GM21381 (cell line): ENCODE measurements around the gene ELP5.
A peak's percentile ranks its signal among the peaks of the same experiment; 100 is the strongest.

Experiments used
- ATAC-seq: cut with Tn5 transposase; IDR thresholded peaks from one replicate; pipeline ENCODE4 v1.9.1; 2021; ENCODE audit warnings: mild to moderate bottlenecking, moderate library complexity; ENCODE audit not compliant: unreplicated experiment

Gene ELP5

GRCh38 chr17:7282752-7283321 lies 30.8 kb downstream of the ELP5 start:
- no peak for ATAC-seq

GRCh38 chr17:7283471-7284216 lies 31.6 kb downstream of the ELP5 start:
- no peak for ATAC-seq

DNA sequence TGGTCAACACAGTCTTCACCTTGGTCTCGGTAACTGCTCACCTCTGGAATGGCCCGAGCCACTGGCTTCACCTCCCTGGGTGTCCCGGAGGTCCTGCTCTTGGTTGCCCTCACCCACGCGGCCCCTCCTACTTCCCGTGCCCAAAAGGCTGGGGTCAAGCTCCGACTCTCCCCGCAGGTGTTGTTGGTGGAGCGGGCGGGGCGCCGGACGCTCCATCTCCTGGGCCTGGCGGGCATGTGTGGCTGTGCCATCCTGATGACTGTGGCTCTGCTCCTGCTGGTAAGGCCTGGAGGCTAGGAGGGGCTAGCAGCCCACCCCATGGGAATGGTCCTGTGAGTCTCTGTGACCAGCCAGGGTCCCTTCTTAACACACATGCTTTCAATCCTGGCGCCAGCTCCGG lies 32.9 kb downstream of the ELP5 start:
- ATAC-seq = no peak

DNA sequence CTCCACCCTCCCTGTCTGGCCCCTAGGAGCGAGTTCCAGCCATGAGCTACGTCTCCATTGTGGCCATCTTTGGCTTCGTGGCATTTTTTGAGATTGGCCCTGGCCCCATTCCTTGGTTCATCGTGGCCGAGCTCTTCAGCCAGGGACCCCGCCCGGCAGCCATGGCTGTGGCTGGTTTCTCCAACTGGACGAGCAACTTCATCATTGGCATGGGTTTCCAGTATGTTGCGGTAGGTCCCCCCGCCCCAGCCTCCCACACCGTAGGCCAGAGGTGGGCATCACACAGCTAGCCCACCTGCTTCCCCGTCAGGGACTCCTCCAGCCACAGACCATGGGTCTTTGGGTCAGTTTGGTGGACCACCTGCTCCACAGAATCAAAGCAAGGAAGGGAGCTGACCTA lies 33.7 kb downstream of the ELP5 start:
- no peak for ATAC-seq

DNA sequence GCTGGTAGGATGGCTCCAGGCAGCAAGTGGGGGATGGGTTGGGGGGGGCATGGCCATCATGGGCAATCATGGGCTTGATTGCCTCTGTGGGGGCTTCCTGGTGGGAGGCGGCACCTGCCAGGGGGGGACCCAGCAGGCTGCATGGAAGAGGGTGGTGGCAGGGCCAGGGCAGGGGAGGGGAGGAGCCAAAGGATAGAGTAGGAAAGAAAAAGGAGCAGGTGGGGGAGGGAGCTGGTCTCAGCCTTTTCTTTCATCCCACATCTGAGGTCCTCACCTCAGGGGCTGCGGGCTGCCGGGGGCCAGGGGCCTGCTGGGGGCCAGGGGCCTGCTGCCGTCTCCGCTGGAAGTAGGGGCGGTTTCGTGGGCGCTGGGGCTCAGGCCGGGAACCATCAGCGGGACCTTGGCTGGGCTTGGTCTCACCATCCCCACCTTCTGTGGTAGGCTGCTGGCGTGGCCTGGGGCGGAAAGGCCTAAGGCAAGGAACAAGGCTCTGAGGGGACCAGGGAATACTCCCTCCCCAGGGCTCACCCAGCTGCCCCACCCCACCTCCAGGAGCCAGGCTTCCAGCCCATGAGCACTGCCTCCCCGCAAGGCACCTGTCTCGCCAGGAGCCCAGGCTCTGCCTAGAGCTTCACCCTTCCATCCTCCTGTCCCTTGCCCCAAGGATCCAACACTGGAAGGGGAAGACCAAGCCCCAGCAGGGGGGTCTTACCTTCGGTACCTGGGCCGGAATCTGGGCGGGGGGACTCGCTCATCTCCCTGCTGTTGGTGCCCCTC lies 37.4 kb downstream of the ELP5 start:
- ATAC-seq = no peak

DNA sequence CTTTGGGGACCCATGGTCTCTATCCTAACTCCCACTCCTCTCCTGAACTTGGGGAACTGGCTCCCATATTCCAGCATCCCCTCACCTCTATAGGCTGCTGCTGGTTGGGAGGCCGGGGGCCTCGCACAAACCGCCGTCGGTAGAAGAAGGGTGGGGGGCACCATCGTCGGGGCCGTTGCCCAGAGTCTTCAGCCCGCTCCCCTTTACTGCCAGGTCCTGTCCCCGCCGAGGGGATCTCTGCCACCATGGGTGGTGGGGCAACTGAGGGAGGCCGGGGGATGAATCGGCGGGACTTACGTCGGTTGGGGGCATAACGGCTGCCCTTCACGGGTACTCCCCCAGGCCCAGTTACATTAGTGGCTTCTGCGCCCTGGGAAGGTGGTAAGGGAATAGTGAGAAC lies 38.2 kb downstream of the ELP5 start:
- no peak for ATAC-seq

GRCh38 chr17:7290685-7291084 lies 38.7 kb downstream of the ELP5 start:
- no peak for ATAC-seq

DNA sequence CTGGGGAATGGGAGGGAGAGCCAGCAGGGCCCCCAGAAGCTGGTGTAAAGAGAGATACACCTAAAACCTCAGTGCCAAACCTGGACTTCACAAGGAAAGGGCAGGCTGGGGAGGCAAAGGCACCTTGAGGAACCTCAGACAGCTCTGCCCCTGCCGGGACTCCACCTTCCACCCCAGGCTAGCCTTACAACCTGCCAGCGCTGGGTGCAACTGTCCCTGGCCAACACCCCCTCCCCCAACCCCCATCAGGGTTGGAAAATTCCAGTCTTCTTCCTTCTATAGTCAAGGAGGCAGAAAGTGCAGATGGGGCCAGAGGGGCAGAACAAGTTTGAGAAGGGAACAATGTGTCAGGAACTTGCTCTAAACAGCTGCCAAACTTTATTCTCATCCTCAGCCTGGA lies 40.2 kb downstream of the ELP5 start:
- no peak for ATAC-seq

GRCh38 chr17:7292729-7293128 lies 40.7 kb downstream of the ELP5 start:
- no peak for ATAC-seq

DNA sequence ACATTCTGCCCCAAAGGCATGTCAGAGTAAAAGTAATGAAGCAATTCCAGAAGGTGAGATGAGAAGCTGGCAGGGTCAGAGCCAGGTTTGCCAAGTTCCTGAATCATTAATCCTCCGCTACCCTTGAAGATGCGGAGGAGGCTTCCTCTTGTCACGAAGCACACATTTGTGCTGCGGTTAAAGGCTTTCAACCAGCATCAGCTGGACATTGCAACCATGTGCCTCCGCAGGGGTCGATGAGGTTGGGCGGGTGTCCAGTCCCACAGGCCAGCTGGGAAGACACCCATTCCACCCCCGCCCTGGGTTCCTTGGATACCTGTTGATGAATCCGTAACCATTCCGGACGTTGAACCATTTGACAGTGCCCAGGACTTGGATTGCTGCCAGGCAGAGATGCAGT lies 41.1 kb downstream of the ELP5 start:
- no peak for ATAC-seq

DNA sequence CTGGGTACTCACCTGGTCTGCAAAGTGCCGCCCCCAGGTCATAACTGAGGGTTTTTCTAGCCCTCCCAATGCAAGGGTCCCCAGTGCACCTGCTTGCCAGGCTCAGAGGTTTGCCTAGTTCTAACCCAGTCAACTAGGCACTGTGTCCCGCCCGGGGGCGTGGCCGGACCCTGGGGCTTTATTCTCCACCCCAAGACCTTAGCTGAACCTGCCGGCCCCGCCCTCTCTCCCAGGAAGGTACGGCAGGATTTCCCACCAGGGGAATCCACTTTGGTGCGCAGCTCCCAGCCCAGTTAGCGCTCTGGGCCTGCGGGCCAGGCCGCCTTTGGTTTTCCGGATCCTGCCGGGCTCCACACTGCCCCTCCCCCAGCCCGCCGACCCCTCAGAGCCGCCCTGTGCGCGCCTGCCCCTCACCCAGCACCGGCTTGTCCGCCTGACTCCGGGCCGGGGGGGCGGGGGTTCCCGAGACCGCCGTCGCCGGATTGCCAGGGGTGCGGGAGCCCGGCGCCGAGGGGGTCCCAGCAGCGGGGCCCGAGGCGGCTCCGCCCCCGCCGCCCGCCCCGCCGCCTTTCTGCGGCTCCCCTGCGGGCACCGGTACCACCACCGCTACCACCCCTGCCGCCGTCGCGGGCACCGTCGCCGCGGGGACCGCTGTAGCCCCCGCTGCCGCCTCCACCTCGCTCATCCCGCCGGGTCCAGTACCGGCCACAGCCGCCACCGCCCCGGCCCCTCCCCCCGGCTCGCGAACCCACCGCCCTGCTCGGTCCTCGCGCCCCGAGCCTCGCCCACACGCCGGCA lies 42.0 kb downstream of the ELP5 start:
- no peak for ATAC-seq

- no peak for ATAC-seq
Measured at GRCh38 chr17:7294614-7295153, 42.7 kb downstream of the ELP5 start, which contains the start of gene YBX2. Gene YBX2 (minus strand): TSS chr17:7294639. CDS start chr17:7294500, 139 bp downstream.

- ATAC-seq = no peak
Measured at GRCh38 chr17:7295230-7296180, 43.5 kb downstream of the ELP5 start.

GRCh38 chr17:7296189-7296861 lies 44.3 kb downstream of the ELP5 start:
- no peak for ATAC-seq

DNA sequence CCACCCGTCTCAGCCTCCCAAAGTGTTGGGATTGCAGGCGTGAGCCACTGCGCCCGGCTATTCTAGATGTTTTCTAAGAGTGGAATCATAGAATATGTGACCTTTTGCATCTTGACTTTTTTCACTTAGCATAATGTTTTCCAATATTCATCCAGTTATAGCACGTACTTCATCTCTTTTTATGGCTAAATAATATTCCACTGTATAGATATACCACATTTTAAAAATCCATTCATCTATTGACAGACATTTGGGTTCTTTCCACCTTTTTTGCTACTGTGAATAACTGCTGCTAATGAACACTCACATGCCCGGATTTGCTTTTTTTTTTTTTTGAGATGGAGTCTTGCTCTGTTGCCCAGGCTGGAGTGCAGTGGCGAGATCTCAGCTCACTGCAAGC lies 52.2 kb downstream of the ELP5 start:
- no peak for ATAC-seq

DNA sequence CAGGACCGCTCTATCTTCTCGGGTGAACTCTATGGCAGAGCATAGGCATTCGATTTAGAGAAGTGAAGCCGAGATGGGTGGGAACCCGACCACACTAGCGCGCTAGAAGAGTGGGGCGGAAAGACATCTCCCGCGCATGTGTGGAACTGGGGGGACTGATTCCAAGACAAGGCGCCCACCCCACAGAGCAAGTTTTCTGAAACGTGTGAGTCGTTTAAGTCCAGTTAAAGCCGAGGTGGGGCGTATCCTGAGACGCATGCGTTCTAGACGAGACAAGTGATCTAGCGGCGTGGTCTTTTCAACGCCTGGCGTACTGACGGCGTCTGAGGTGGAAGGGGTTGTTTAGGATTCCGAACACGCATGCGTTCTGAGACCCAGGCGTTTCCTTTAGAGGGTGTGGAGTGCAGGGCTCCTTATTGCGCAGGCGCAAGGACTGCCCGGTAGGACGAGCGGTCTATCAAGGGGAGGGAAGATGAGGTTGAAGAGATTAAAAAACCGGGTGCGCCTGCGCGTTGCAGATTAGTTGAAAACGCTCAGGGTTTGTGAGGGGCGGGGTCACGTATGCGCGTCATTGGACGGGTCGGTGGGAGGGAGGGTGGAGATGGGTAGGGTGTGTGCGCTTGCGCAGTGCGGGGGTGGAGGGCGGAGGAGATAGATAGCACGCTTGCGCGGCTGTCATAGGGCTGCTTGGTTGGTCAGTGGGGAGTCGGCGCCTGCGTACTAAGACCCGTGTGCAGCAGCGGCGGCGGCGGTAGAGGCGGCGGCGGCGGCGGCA lies 55.1 kb downstream of the ELP5 start, which contains the start of gene EIF5A:
TSS of gene EIF5A (plus strand) at position 718 of the 775 bp plus-strand sequence. CDS start 2,008 bp downstream, outside the sequence.
- ATAC-seq = peak; percentile 57

DNA sequence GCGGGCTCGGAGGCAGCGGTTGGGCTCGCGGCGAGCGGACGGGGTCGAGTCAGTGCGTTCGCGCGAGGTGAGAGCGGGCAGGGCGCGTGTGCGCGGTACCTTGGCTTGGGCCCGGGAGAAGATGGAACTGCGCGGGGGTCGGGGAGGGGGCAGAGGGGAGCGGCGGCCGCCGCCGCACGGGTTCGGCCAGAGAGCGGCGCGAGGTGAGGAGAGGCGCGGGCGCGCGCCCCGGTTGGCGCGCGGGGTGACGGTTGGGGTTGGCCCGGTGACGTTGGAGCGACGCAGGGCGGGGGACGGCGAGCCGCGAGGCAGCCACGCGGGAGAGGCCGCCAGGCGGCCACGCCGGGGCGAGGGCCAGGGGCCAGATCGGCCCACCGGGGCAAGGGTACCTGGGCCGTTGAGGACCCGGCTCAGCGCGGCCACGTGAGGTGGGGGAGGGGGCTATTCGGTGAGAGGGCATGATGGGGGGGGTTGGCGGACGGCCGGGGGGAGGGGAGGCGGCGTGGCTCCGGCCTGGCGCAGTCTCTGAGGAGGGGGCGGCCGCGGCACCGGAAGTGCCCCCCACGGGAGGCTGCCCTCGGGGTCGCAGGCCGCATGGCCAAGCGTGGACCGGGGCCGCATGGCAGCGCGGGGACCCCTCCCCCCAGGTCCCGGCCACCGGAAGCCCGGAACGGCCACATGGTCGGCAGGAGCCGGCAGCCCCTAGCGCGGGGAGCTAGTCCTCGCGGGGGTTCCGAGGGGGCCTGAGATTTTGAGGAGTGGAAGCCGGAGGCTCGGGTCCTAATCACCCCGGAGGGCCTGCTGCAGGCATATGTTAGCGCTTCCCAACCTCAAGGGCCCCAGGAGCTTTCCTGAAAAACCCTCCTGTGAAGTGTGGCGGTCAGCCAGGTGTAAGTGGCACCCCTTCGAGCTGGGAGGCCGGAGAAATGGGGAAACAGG lies 55.9 kb downstream of the ELP5 start:
- peak; percentile 10 for ATAC-seq
